HepG2 (cell line): ENCODE results near the gene PC. TPM values are rescaled to one million over a fixed set of nuclear protein-coding genes. Genes with fewer than 3 reads are reported as not detected.
A peak's percentile ranks its signal among the peaks of the same experiment; 100 is the strongest.

Experiments
- CSRNP1 ChIP-seq: sonication (generic); formaldehyde crosslinking; IDR thresholded peaks from 2 replicates; pipeline ENCODE4 v1.8.1; 2023; ENCODE audit warnings: mild to moderate bottlenecking, missing genetic modification reagents
- ETS1 ChIP-seq: sonication (generic); formaldehyde crosslinking; IDR thresholded peaks from 2 replicates; pipeline ENCODE4 v1.4.0; 2020; ENCODE audit warnings: missing genetic modification reagents
- GPN1 ChIP-seq: sonication (generic); formaldehyde crosslinking; IDR thresholded peaks from 2 replicates; pipeline ENCODE4 v1.5.1; 2020; ENCODE audit warnings: missing genetic modification reagents, borderline replicate concordance
- MATR3 ChIP-seq: sonication (generic); formaldehyde crosslinking; IDR thresholded peaks from 2 replicates; pipeline ENCODE4 v1.4.0; 2020; ENCODE audit warnings: missing genetic modification reagents
- MAZ ChIP-seq, 2 experiments: sonication (generic) in 1 of 2; formaldehyde crosslinking in 1 of 2; IDR thresholded peaks; 2 replicates each; pipeline versions ENCODE4 v1.5.0 to v1.6.1; 2012 to 2020; ENCODE audit warnings: low read depth in 2 of 2, mild to moderate bottlenecking in 2 of 2, borderline replicate concordance in 1 of 2, improper control_type of control experiment in 1 of 2, low read length in 1 of 2, missing genetic modification reagents in 1 of 2, moderate library complexity in 1 of 2
- NFKB2 ChIP-seq: sonication (generic); formaldehyde crosslinking; IDR thresholded peaks from 2 replicates; pipeline ENCODE4 v1.4.0; 2020; ENCODE audit warnings: missing genetic modification reagents, borderline replicate concordance
- ONECUT2 ChIP-seq: sonication (generic); formaldehyde crosslinking; IDR thresholded peaks from 2 replicates; pipeline ENCODE4 v1.4.0; 2020; ENCODE audit warnings: missing genetic modification reagents
- POLR2G ChIP-seq: fragments of 200-400 bp; formaldehyde crosslinking; IDR thresholded peaks from 2 replicates; pipeline ENCODE4 v1.6.1; 2018; ENCODE audit warnings: mild to moderate bottlenecking, low read depth, low read length, moderate library complexity
- RAD51 ChIP-seq: fragments of 450-650 bp; IDR thresholded peaks from 2 replicates; pipeline ENCODE4 v1.6.1; 2016; ENCODE audit warnings: borderline replicate concordance
- RFX3 ChIP-seq: IDR thresholded peaks from 2 replicates; pipeline ENCODE4 v1.6.1; 2016; ENCODE audit warnings: missing biosample characterization, missing genetic modification reagents
- SMAD9 ChIP-seq: sonication (generic); formaldehyde crosslinking; IDR thresholded peaks from 2 replicates; pipeline ENCODE4 v1.5.1; 2020; ENCODE audit warnings: mild to moderate bottlenecking, missing genetic modification reagents
- SNAI1 ChIP-seq: sonication (generic); formaldehyde crosslinking; IDR thresholded peaks from 2 replicates; pipeline ENCODE4 v1.5.0; 2020; ENCODE audit warnings: mild to moderate bottlenecking, missing genetic modification reagents, borderline replicate concordance
- THRA ChIP-seq: sonication (generic); formaldehyde crosslinking; IDR thresholded peaks from 2 replicates; pipeline ENCODE4 v1.4.0; 2020; ENCODE audit warnings: missing genetic modification reagents, borderline replicate concordance
- XRCC5 ChIP-seq: fragments of 200-400 bp; formaldehyde crosslinking; optimal IDR thresholded peaks from 2 replicates; pipeline ENCODE3; 2017; ENCODE audit warnings: mild to moderate bottlenecking, low read length
- ZBTB7A ChIP-seq: sonication (generic); formaldehyde crosslinking; IDR thresholded peaks from 2 replicates; pipeline ENCODE4 v1.8.0; 2022; ENCODE audit warnings: mild to moderate bottlenecking, missing genetic modification reagents
- ZFY ChIP-seq: sonication (generic); formaldehyde crosslinking; IDR thresholded peaks from 2 replicates; pipeline ENCODE4 v1.4.0; 2020; ENCODE audit warnings: missing genetic modification reagents
- ZKSCAN8 ChIP-seq: IDR thresholded peaks from 2 replicates; pipeline ENCODE4 v1.6.1; 2016; ENCODE audit warnings: borderline replicate concordance, missing genetic modification reagents, missing compliant biosample characterization
- ZNF180 ChIP-seq: sonication (generic); formaldehyde crosslinking; IDR thresholded peaks from 2 replicates; pipeline ENCODE4 v1.4.0; 2020; ENCODE audit warnings: low read depth, missing genetic modification reagents, borderline replicate concordance
- ZNF224 ChIP-seq: sonication (generic); formaldehyde crosslinking; IDR thresholded peaks from 2 replicates; pipeline ENCODE4 v1.5.0; 2020; ENCODE audit warnings: mild to moderate bottlenecking, missing genetic modification reagents
- ZNF350 ChIP-seq: sonication (generic); formaldehyde crosslinking; IDR thresholded peaks from 2 replicates; pipeline ENCODE4 v1.4.0; 2020; ENCODE audit warnings: mild to moderate bottlenecking, low read depth, missing genetic modification reagents, borderline replicate concordance
- ZNF549 ChIP-seq: sonication (generic); formaldehyde crosslinking; IDR thresholded peaks from 2 replicates; pipeline ENCODE4 v1.5.0; 2020; ENCODE audit warnings: missing genetic modification reagents
- ZNF776 ChIP-seq: sonication (generic); formaldehyde crosslinking; IDR thresholded peaks from 2 replicates; pipeline ENCODE4 v1.4.0; 2020; ENCODE audit warnings: mild to moderate bottlenecking, missing genetic modification reagents
- ZNF816 ChIP-seq: sonication (generic); formaldehyde crosslinking; IDR thresholded peaks from 2 replicates; pipeline ENCODE4 v1.8.0; 2022; ENCODE audit warnings: missing genetic modification reagents, mild to moderate bottlenecking, borderline replicate concordance
- ZNF878 ChIP-seq: sonication (generic); formaldehyde crosslinking; IDR thresholded peaks from 2 replicates; pipeline ENCODE4 v1.8.1; 2023; ENCODE audit warnings: mild to moderate bottlenecking, missing genetic modification reagents, moderate library complexity
- polyA plus RNA-seq, 8 experiments: library from polyadenylated mRNA; depleted of rRNA in 3 of 8; stranded (reverse) in 7 of 8; unstranded in 1 of 8; fragments of >200 nt; fragmentation: Illumina TruSeq in 4 of 8; extraction: Trizol in 4 of 8; gene quantifications; 2 replicates each; pipeline versions ENCODE4 v1.2.1 to v1.2.3, GENCODE V29; 2011 to 2016; ENCODE audit warnings: low read depth in 4 of 8, missing spikeins in 1 of 8, mixed read lengths in 1 of 8; ENCODE audit not compliant: insufficient read depth in 1 of 8
- total RNA-seq, 5 experiments: library from RNA; depleted of rRNA; stranded (reverse); fragments of >200 nt; fragmentation: Illumina TruSeq; extraction: Trizol; gene quantifications; 2 replicates each; pipeline ENCODE4 v1.2.3, GENCODE V29; 2016; ENCODE audit warnings: low read depth in 1 of 5

The PC gene
- total and polyA plus RNA-seq, 2 of the 13 experiments (the other 11 are each of a cell fraction or from before 2014, with no cell fraction given): 29.0 to 39.0 TPM

GRCh38 chr11:66901964-66902390, 56.2 kb downstream of the PC start (continued):
- TF ChIP-seq NFKB2 (CRISPR knock-in tag) (no peak), RAD51 (no peak), ZNF224 (no peak), MATR3 (no peak), ZBTB7A (CRISPR knock-in tag) (no peak), ZNF549 (CRISPR knock-in tag) (no peak), GPN1 (no peak), RFX3 (CRISPR knock-in tag) (peak; percentile 44; the same call in 1 of the 2 replicates), ZNF878 (CRISPR knock-in tag) (0 out of 2 replicates have a peak, but pooled peaks have one; percentile 25), POLR2G (peak; percentile 48), THRA (CRISPR knock-in tag) (peak; percentile 86), ZNF816 (CRISPR knock-in tag) (no peak), ETS1 (CRISPR knock-in tag) (no peak), ZFY (CRISPR knock-in tag) (peak; percentile 17; the same call in 1 of the 2 replicates), XRCC5 (no peak), ZNF350 (CRISPR knock-in tag) (peak; percentile 70), ZKSCAN8 (CRISPR knock-in tag) (peak; percentile 93; the same call in 1 of the 2 replicates), ZNF180 (no peak), ONECUT2 (CRISPR knock-in tag) (peak; percentile 59; the same call in 1 of the 2 replicates), SNAI1 (CRISPR knock-in tag) (no peak), CSRNP1 (CRISPR knock-in tag) (0 out of 2 replicates have a peak, but pooled peaks have one; percentile 64), ZNF776 (CRISPR knock-in tag) (no peak), SMAD9 (CRISPR knock-in tag) (no peak), MAZ (IDR thresholded peaks at IDR 0.05; ENCODE audit: borderline replicate concordance, low read depth, low read length) (no peak), MAZ (CRISPR knock-in tag; IDR thresholded peaks at IDR 0.05; ENCODE audit: low read depth) (peak; percentile 62; the same call in 1 of the 2 replicates)
